GM21367 (cell line): ENCODE data around the gene CACNA1C.

Experiments used
- ATAC-seq: cut with Tn5 transposase; IDR thresholded peaks from one replicate; pipeline ENCODE4 v1.9.1; 2021; ENCODE audit not compliant: unreplicated experiment

The CACNA1C gene

DNA sequence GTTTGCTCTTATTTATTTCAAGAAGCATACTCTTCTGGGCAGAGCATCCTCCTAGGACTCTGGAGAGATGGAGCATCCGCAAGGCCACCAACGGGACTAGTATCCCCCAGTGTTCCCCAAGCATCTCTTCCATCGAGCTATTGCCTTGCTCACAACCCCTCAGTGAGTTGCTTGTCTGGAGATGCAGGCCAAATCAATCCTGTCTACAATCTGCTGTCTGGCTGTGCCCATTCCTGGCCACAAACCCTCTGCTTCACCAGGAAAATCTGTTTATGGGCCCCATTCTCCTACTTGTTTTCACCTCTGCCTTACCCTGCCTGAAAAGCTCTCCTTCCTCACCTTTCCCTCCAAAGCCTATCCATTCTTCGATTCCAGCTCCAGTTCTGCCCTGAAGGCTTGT lies 219.2 kb downstream of the CACNA1C start:
- ATAC-seq = no peak

DNA sequence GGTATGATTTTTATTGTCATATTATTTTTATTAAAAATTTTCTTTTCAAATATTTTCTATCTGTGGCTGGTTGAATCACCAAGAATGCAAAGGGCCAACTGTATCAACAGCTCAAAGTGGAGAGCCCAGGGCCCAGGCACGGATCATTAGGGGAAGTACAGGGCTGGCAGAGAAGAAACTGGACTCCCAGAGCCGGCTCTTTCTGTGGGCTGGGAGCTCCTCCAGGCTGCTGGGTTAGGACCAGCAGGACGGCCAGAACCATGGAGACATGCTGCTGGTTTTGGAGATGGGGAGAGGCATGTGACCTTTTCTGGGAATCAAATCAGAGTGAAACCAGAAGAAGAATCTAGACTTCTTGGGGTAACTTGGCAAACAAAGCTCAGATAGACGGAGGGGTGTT lies 220.5 kb downstream of the CACNA1C start:
- ATAC-seq = no peak

DNA sequence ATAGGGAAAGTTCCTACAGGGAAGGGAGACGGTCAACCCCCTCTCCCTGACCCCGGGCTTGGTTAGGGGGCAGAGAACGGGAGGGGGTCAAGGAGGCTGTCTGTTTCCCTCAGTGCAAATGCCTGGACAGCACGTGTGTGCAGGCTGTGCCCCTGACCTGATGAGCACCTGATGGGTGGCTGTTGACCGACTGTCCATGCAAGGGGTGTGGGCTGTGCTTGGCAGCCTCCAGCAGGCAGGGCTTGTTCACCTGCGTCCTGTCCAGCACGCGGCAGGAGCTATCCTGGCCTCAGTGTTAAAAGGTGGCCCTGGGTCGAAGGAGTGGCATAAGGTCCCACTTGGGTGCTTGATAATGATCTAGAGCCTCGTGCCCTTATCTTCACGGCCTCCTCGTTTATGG lies 221.0 kb downstream of the CACNA1C start:
- ATAC-seq = no peak

DNA sequence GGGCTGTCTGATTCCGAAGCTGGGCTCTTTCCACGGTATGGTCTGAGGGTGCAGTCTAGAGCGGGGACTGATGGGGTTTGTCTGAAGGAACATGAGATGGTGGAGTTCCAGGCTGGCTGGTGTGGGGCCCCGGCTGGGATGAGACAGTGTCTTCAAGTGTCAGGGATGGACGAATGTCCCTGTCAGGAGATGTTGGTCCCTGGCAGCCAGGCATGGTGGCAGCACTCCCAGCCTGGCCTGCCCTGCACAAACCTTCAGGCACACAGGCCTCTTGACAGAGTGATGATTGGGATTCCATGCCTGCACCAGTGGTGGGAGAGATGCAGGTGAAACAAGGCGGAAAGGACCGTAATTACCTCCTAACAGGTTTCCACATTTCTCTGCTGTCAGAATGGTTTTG lies 221.9 kb downstream of the CACNA1C start:
- no peak for ATAC-seq

DNA sequence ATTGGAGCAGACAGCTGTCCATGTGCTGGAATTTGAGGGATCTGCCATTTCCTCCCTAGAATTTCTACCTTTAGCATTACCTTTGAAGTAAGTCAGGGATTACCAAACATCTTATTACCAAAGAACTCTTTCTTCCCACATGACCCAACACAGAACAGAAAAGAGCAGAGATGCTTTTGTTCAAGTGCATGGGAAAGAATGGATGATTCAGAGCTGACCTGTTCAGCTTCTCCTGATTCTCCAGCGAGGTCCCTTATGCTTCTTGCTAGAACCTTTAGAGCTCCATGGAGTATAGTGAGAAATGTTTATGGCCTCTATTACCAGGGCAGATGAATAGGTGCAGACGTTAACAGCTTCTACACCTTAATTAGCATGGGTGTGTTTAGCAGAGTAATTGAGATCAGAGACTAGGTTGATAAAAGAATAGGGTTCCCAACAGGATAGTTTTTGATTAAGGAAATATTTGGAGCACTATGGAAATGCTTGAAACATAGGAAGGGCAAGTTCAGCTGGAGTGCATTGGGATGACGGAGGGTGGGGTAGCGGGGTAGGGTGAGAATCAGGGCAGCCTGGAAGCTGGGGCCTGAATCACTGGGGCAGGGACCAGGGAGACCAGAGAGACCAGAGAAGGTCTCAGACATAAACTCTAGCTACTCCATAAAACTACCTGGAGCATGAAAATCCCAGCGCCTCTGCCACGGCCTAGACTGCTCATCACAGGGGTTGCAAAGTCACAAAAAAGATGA lies 223.7 kb downstream of the CACNA1C start:
- no peak for ATAC-seq

DNA sequence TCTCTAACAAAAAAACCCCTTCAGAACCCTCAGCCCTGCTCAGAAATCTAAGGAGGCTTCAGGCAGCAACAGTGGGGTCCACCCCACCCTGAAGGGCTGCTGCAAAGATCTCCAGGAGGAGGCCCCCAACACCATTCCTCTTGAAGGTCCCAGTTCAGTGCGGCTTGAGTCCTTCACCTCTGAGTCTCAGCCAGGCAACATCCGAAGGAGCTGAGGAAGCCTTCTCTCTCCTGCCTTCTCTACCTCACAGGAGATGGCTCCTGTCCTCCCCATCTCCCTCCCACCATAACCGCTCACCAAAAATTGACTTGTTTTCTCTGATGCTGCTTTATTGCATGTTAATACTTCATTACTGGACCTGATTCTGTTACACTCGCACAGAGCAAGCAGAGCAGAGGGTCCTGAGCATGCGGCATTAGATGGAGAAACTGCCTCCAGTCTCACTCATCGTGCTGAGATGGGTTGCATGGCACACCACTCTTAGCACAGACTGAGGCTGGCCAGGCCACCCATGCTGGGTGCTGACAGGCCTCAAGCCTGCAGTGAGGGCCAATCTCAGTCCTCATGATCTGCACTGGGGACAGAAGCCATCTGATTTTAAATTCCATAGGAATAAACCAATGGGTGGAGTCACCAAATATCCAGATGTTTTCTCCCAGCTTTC lies 224.8 kb downstream of the CACNA1C start:
- no peak for ATAC-seq

DNA sequence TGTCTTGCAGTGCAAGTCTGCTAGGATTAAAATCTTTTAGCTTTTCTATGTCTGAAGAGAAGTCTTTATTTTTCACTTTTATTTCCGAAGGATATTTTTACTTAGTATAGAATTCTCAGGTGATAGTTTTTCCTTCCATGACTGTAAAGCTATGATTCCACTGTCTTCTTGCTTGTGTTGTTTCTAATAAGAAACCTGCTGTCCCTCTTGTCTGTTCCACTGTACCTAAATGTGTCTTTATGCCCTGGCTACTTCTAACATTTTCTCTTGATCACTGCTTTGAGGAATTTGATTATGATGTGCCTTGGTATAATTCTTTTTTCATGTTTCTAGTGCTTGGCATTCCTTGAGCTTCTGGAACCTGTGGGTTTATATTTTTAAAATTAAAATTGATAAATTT lies 228.7 kb downstream of the CACNA1C start:
- no peak for ATAC-seq

DNA sequence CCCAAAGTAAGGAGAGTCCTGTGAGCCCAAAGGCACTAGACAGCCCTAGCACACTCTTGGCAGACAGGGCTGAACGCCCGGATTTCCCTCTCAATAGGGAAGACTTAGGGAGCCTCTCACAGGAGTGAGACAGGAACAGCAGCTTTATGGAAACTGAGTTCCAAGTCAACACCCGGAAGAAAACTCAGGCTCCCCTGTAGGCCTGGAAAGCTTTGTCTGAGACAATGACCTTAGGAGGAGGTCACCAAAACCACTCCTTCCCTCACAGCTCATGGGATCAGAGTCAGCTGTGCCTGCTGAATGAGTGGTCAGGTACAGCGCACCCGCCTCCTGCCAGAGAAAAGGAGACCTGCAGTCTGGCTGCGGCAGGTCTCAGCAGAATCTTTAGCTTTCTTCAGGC lies 229.5 kb downstream of the CACNA1C start:
- ATAC-seq = no peak

DNA sequence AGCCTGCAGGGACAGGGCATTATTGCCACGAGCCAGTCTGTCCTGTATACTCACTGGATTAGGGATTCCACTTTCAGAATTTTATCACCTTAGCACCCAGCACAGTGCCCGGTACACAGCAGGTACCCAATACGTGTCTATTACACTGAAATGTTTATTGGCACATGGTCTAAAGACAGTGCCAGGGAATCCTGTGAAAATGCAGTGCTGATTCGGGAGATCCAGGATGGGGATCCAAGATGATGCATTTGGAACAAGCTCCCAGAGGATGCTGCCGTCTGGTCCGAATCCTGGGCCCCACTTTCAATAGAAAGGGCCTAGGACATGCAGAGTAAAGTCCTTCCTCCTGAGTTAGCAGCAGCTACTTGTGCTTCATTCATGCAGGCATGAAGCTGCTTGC lies 230.7 kb downstream of the CACNA1C start:
- ATAC-seq = no peak

DNA sequence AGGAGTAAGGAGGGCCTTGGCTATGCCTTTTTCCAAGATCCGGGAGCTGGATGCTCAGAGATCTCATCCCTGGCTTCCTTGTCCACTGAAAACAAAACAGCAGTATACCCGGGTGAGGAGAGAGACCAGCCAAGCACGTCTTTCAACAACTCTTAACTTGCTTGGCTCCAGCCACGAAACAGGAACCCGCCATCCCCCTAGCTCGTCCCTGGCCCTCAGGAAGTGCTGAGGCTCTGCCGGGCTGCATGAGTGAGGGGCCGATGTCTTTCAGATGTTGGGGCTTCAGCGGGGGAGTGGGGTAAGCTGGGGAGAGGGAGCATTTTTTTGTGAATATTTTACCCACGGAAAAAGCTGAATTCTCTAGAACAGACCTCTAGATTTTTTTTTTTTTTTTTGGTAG lies 231.1 kb downstream of the CACNA1C start:
- no peak for ATAC-seq

DNA sequence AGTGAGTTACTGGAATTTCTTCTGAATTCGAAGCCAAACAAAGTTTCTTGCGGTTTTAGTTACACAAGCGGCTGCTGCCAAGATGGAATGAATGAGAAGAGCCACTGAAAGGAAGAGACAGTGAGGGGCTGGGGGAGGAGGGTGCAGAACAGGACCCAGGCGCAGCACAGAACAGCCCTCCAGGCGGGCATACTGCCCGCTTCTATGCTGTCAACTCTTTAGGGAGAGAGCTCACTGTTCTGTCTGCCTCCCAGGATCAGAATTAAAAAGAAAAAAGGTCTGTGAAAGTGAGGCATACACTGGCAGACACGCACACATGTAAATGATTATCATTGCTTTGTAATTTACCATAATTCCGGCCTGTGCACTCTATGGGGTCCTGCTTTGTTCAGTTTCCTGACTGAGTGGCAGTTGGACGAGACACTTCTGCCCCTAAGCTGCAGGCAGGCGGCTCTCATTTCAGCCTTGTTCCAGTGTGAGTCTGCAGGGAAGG lies 231.6 kb downstream of the CACNA1C start:
- ATAC-seq = no peak

DNA sequence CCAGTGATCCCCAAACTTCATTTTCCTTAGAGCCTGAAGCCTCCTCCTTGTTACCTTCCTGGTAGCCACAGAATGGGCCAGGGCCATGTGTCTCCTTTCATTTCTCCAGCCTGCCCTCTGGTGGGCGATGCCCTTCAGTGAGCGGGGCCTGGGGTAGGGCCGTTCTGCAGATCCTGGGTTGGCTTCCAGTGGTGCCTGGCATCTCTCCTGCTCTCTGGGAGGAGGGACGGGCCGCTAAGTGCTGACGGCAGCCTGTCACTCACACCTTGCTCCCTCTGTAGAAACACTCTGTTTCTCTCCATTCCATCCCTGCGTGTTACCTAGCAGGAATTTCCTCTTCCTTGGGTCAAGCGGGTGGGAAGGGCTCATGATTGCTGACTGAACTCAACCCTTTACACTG lies 232.1 kb downstream of the CACNA1C start:
- no peak for ATAC-seq

DNA sequence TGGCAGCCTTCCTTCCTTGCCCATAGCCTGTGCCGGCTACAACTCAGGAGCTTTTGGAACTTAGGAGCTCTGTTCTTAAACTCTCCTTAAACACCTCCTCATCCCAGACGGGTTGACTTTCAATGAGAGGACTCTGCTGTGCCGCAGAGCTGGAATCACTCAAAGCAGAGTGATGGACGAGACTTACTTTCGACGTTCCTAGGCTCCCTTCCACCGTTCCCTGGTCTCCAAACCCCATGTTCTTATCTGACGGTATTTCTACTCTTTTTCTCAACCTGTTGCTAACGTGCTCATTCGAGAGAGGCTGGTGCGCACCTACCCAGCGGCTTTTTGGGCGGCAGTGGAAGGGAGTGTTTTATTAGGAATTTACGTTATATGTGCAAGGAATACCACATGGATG lies 232.7 kb downstream of the CACNA1C start:
- no peak for ATAC-seq

DNA sequence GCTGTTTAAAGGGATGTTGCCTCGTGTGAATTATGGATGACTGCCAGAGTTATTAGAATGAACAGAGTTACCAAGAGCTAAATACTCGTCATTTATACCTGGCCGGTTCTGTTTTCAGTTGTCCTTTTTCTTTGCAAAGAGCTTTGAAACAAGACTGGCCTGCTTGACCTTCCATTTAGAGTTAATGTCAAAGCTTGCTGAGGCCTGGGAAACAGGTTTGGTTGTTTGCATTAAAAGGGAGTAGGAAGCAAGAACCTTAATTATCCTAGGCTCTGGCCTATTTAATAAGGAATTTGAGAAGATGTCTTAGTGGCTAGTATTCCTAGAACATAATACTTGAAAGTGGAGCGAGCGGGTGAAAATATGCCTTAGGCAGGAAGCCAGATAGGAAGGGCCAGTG lies 233.3 kb downstream of the CACNA1C start:
- ATAC-seq = no peak

DNA sequence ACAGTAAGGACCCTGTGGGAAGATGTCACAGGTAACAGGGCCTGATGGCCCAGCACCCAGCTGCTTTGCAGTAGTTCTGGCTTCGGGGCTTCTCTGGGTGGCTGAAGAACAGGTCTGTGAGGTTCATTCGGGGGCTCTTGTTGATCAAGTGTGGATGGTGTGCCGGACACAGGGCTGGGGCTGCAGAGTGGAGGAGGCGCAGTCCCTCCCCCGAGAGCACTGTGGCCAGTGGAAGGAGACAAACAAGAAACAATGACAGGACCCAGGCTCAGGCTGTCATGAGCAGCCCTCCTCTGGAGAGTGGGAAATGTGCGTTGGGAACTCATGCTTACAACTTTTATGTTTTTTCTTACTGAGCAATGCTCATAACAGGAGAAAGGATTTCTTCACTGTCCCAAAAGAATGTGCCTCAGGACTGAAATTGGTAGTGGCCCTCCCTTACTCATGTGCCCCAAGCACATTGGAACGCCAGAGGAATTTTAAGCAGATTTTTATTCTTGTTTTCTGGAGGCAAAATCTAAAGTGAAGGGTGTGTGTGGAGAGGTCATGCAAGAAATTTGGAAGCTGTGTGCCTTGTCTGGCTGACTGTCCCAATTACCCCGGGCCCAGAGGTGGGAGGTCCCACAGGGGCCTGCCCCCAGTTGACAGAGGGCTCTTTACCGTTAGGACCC lies 233.8 kb downstream of the CACNA1C start:
- ATAC-seq = no peak

DNA sequence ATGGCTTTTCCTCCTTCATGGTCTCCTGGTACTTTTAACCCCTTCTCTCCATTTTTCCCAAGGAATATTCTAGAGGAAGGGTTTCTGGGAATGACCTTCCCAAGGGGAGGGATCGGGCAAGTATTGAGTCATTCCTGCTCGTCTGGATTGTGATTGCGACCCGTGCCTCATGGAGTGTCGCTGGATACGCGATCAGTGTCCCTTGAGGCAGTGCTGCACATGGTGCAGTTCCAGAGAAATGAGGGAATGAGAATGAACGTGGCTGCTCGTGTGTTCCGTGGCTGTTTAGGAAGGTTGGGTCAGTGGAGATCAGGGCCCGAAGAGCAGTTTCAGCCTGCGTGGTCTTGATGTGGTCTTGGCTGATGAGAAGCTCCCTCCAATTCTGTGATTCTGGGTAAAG lies 234.4 kb downstream of the CACNA1C start:
- ATAC-seq = no peak

DNA sequence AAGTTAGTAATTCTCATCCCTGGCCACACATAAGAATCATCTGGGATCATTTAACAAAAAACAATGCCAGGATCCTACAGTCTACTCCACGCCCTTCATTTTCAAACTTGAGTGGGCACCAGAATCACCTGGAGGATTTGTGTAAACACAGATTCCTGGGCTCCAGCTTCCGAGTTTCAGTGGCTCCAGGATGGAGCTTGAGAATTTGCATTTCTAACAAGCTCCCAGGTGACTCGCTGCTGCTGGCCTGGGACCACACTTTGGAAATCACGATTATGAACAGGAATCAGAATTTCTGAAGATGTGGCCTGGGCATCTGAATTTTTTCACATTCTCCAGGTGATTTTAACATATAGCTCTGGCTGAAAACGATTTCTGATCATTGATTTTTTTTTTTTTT lies 234.8 kb downstream of the CACNA1C start:
- no peak for ATAC-seq

DNA sequence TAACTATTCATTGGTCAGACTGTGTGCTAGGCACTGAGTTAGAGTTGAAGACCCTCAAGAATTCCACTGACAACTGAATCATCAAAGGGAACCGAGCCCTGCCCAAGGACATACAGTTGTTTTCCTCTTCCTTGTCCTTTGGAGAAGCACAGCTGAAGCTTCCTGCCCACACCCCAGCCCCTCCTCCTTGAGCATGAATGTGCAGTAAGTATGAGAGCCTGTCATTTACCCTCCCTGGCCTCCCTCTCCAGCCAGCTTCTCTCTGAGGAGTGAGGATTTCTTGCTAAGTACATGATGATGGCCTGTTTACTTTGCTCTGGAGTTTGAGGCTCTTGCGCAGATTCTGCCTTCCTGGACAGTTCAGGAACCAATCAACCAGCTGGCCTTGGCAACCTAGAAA lies 235.2 kb downstream of the CACNA1C start:
- no peak for ATAC-seq

DNA sequence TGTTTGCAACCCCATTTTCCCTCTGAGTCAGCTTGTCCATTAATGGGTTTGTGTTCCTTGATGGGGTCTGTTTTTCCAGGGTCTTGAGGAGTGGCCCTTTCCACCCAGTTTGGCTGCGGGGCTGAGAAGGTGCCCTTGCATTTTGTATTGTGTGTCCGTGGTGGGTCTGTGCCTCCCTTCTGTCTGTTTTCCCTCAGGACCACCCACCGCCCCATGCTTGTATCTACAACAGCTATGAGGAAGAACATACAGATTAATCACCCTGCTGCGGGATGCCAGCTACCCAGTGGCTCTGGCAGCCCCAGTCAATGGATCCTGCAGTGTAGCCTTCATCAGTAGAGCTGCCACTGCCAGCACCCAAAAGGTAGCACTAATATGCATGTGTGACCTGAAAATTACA lies 235.7 kb downstream of the CACNA1C start:
- no peak for ATAC-seq

DNA sequence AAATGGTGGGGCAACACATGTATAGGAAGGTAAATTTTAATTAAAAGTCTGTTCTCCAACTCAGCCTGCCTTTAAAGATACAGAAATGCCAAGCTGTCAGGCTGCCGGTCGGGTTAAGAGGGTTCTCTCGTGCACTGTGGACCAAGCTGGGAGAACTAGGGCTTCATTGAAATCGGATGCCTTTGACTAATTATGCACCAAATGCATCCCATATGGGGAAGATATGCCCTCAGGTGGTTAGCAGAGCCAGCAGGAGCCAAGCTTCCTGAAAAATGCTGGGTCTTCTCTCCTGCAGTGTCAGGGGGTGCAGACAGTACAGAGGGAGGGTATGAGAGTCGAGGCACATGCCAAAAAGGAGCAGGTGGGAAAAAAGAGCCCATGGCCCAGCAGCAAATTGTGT lies 236.1 kb downstream of the CACNA1C start:
- ATAC-seq = no peak

DNA sequence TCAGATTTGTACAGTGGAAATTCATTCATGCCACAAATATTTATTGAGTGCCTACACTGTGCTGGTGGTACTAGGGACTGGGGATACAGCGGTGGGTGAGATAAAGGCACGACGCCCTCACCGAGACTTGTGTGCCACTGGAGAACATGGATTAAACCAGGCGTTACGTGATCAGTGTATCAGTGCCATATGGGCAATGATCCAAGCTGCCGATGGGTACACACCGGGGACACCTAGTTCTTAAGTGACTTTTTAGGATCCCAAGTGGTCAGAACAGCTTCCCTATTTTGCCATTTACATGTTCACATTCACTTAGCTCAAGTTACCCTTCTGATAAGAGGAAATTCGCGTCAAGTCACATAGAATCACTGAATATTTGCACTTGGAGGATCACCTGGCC lies 236.7 kb downstream of the CACNA1C start:
- ATAC-seq = no peak

DNA sequence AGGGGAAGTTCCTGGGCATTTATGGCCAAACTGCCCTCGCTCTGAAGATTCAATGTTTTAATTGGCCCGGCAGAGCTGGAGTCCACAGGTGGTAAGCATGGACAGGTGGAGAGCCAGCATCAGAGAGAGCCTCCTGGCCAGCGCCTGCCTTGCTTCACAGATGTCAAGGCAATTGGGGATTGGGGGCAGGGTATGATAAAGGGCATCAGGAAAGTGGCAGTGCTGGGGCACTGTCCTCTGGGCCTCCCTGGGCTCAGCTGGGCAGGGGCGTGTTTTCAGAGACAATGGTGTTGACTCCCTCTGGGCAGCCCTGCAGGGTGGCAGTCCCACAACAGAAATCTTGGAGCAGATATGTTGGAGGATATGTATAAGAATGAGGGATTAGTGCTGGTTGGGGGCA lies 237.3 kb downstream of the CACNA1C start:
- no peak for ATAC-seq
